GM18517 (cell line): ENCODE measurements around the gene SESN1.
"Not testable (repeated sequence)": the region's sequence is repeated elsewhere in the genome, so short reads cannot be mapped to it uniquely, and the experiment has no call there.

Experiments
- ATAC-seq: cut with Tn5 transposase; IDR thresholded peaks from one replicate; pipeline ENCODE4 v1.9.1; 2021; ENCODE audit warnings: mild to moderate bottlenecking, moderate library complexity; ENCODE audit not compliant: unreplicated experiment

SESN1 gene

GRCh38 chr6:109095036-109095834, 589 bp upstream of the SESN1 start, which contains the start of gene CEP57L1:
Gene CEP57L1 (plus strand): TSS chr6:109095507. CDS start chr6:109145222, 49,715 bp downstream.
- ATAC-seq = peak; percentile 72

- no peak for ATAC-seq
Measured at GRCh38 chr6:109093732-109094415, 772 bp downstream of the SESN1 start.

DNA sequence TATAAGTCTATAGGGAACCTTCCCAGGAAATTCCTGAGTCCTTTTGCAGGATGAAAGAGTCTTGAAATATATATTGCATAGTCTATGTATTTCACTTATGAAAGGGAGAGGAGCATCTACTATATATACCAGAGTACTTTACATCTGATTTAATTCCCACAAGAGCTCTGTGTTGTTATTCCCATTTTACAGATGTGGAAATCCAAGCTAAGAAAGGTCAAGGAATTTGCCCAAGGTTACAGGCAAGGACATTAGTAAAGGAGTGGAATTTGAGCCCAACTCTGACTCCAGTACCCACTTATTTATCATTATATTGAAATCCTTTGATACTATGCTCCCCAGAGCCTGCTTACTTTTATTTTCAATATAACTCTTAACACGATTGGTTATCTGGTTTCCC, 2.6 kb downstream of the SESN1 start:
- no peak for ATAC-seq

DNA sequence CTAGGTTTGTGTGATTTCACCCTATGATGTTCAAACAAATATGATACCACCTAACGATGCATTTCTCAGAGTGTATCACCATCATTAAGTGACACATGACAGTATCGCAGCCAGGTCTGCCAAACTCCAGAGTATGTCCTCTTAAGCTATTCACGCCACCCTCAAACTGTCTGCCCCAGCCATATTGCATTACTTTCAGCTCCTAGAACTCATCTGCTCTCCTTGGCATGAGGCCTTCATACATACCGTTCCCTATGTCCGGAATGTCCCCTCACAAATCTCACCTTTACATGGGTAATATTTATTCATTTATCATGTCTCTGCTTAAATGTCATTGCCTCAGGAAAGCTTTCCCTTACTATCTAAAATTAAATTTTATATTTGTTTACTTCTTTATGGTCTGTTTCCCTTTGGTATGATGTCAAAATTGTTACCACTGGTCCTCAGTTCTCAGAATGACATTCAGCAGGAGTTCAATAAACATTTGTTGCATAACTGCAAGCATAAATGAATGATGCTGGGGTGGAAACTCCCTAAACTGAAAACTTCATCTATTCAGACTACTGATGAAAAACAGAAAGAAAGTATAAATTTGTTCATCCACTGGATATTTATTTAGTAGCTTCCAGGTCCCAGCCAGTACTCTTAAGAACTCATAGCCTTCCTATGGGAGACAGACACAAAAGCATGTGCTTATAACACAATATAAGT, 3.2 kb downstream of the SESN1 start:
- no peak for ATAC-seq

GRCh38 chr6:109088995-109089394, 5.7 kb downstream of the SESN1 start:
- no peak for ATAC-seq

- no peak for ATAC-seq
Measured at GRCh38 chr6:109087661-109088264, 6.9 kb downstream of the SESN1 start.

DNA sequence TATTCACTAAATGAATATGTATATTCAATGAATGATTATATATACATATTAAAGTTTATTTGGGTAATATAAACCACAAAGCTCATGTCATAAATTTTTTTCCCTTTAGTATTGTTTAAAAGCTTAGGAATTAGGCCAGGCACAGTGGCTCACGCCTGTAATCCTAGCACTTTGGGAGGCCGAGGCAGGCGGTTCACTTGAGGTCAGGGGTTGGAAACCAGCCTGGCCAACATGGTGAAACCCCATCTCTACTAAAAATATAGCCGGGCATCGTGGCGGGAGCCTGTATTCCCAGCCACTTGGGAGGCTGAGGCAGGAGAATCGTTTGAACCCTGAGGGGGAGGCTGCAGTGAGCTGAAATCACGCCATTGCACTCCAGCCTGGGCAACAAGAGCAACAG, 10.5 kb downstream of the SESN1 start:
- ATAC-seq = not testable (repeated sequence)

DNA sequence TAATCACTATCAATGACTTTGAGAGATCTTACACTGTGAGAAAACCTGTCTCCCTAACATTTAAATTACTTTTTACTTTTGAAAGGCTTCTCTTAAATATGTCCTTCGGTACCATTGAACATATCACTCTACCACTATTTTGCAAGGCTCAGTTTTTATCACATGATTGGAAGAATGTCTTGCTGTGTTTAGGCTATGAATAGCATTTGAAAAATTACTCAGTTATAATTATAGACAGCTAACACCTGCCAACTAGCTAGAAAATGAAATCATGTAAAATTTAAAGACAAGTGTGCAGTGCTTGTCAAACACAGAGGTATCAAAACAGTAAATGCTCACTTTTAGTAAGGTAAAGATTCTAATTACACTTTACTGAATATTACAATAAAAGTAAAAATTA, 11.0 kb downstream of the SESN1 start:
- peak; percentile 43 for ATAC-seq

- ATAC-seq = no peak
Measured at GRCh38 chr6:109082188-109082577, 12.5 kb downstream of the SESN1 start.

GRCh38 chr6:109081516-109082187, 13.0 kb downstream of the SESN1 start:
- no peak for ATAC-seq

DNA sequence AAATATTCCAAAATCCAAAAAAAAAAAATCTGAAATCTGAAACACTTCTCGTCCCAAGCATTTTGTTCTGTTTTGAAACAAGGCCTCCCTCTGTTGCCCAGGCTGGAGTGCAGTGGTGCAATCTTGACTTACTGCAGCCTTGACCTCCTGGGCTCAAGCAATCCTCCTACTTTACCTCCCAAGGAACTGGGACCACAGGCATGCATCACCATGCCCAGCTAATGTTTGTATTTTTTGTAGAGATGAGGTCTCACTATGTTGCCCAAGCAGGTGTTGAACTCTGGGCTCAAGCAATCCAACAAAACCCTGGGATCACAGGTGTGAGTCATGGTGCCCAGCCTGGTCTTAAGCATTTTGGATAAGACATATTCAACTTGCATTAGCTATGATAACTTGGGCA, 13.6 kb downstream of the SESN1 start:
- no peak for ATAC-seq

DNA sequence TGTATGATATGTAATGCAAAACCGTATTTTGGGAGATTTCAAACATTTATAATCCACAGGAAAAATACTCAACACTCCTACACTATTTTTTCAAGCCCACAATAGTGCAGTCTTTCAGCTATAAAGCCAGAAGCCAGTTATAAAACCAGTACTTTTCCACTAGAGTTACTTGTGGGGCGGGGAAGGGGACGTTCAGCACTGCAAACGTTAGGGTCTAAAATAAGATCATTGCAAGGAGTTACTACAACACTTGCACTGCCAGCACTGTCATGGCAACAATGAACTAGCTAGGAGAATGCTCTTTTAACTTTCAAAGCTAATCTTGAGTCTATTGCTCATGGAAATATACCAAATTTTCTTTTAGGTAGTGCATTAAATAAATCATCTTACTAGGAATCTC, 14.7 kb downstream of the SESN1 start:
- ATAC-seq = no peak

DNA sequence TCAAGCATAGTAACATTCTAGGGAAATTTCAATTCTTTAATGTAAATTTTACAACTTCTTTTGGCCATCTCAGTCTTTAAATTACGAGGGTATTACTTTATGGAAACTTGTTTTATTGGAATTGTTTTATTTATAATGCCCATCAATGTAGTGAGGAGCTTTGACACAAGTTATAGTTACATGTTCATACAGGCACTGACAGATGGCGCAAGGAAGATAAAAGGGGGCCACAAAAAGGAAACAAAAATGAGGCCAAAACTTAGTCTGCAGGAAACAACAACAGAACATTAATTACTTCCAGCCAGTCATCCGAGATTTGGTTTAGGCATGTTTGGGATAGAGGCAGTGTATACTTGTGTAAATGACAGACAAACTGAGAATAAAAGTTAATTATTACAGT, 18.3 kb downstream of the SESN1 start:
- no peak for ATAC-seq

- no peak for ATAC-seq
Measured at GRCh38 chr6:109075934-109076333, 18.7 kb downstream of the SESN1 start.

- no peak for ATAC-seq
Measured at GRCh38 chr6:109074133-109074415, 20.6 kb downstream of the SESN1 start.

- ATAC-seq = no peak
Measured at GRCh38 chr6:109073344-109074132, 21.1 kb downstream of the SESN1 start.

DNA sequence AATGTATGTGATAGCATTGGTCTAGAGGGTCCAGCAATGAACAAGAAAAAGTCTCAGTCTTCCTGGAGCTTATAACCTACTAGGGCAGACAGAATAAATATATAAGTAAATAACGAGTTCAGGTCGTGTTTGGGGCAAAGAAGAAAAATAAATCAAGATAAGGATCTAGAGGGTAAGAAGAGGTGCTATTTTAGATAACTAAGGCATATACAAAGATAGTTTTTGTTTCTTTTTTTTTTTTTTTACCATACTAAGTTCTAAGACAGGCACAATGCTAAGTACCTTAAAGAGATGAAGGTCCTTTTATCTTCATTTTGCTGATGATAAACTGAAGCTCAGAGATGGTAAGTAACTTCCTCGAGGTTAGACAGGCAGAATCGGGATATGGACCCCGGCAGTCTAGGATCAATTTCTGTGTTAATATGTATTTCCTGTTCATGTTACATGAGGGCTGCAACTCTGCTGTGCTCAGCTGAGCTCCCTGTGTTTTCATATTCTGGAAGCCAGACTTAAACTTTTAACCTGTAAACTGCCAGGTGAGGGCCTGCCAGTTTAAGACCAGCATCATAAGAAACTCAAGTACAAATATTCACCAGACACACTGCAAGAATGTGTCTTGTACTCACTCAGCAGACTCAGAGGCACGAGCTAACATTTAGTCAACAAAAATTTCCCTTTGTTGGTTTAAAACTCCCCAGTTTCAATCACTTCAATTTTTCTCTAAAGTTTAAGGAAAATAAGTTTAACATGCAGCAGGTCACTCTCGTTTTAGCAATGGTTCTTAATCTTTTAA, 23.3 kb downstream of the SESN1 start:
- no peak for ATAC-seq

DNA sequence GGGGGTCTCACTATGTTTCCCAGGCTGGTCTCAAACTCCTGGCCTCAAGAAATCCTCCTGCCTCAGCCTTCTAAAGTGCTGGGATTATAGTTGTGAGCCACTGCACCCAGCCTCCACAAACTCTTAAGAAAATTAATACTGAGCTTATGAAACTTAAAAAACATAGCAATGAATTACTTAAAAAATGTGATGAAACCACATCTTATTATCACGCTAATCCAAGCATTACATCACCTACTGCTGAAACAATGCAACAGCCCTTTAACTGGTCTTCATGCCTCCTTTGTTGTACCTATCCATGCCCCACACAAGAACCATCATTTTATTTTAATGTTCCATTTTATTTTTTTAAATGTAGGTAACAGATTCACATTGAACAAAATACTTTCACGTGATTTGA, 24.9 kb downstream of the SESN1 start:
- ATAC-seq = no peak

DNA sequence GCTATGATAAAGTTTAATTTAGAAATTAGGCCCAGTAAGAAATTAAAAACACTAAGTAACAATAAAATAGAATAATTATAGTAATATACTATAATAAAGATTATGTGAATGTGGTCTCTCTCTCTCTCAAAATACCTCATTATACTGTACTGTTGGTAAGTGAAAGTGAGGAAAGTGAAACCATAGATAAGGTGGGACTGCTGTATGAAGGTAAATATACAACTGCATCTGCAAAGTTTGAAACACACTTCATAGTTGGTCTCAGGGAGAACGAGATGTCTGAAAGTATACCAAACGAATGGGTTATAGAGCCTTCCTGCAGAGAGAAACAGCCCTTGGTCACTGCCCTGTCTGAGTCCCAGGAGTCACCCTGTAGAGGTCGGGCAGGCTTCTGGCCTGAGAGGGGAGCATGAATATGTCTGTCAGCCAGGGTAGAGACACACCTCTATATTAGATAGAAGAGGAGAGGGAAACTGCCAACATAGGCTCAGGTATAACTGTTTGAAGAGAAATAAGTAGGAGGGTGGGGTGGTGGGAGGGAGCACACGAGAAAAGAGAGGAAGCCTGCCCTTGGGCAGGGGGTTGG, 31.8 kb downstream of the SESN1 start:
- no peak for ATAC-seq
